Kidney epithelial cell (primary cell): ENCODE results near the gene GAN. TPM values are rescaled to one million over a fixed set of nuclear protein-coding genes. Genes with fewer than 3 reads are reported as not detected.
"Not testable (repeated sequence)": the region's sequence is repeated elsewhere in the genome, so short reads cannot be mapped to it uniquely, and the experiment has no call there.

ENCODE experiments used
- DNase-seq: peaks from one replicate; pipeline ENCODE4 v3.0.0-alpha.2; 2010; ENCODE audit warnings: low read depth
- H3K27me3 ChIP-seq: 2 replicates; pipeline ENCODE4 v1.6.0; 2011; ENCODE audit warnings: low read length; ENCODE audit not compliant: control insufficient read depth, insufficient read depth
- H3K36me3 ChIP-seq: 2 replicates; pipeline ENCODE4 v1.5.1; 2011; ENCODE audit warnings: low read length; ENCODE audit not compliant: control insufficient read depth, insufficient read depth
- H3K4me3 ChIP-seq: 2 replicates; pipeline ENCODE4 v1.5.1; 2011; ENCODE audit warnings: low read depth, mild to moderate bottlenecking, control low read depth, low read length
- CTCF ChIP-seq: IDR thresholded peaks from 2 replicates; pipeline ENCODE4 v1.5.1; 2011; ENCODE audit warnings: mild to moderate bottlenecking, moderate library complexity, low read length, control low read depth, inconsistent platforms; ENCODE audit not compliant: insufficient read depth, poor library complexity, severe bottlenecking
- total RNA-seq: library from RNA; depleted of rRNA; stranded (reverse); fragments of >200 nt; gene quantifications from 2 replicates; pipeline ENCODE4 v1.2.3, GENCODE V29; 2015

GAN gene
- total RNA-seq, 1 donor from 2014 or later, result 9.7 TPM

GRCh38 chr16:81327447-81328196, 12.9 kb downstream of the GAN start:
- Histone ChIP-seq H3K36me3 (no peaks in the 10 kb centered on the region), H3K27me3 (no peaks in the 10 kb centered on the region), H3K4me3 (no peak overlapping the region)
- no peak for DNase-seq
- TF ChIP-seq CTCF, result no peak

- Histone ChIP-seq H3K36me3 (no peaks in the 10 kb centered on the region), H3K4me3 (no peak overlapping the region), H3K27me3 (no peaks in the 10 kb centered on the region)
- DNase-seq, result no peak
- TF ChIP-seq CTCF, result no peak
Observed at GRCh38 chr16:81329947-81330346, 15.2 kb downstream of the GAN start.

GRCh38 chr16:81333356-81333755, 18.6 kb downstream of the GAN start:
- no peak for DNase-seq
- Histone ChIP-seq H3K4me3 (no peak overlapping the region), H3K27me3 (no peaks in the 10 kb centered on the region), H3K36me3 (no peaks in the 10 kb centered on the region)
- TF ChIP-seq CTCF, result no peak

- DNase-seq, result no peak
- no peak for TF ChIP-seq CTCF
- no peak overlapping the region for H3K4me3 ChIP-seq
- no peaks in the 10 kb centered on the region for H3K36me3 ChIP-seq
- no peaks in the 10 kb centered on the region for H3K27me3 ChIP-seq
Observed at GRCh38 chr16:81335669-81336068, 20.9 kb downstream of the GAN start.

GRCh38 chr16:81337097-81337496, 22.3 kb downstream of the GAN start:
- Histone ChIP-seq H3K4me3 (no peak overlapping the region), H3K27me3 (no peaks in the 10 kb centered on the region), H3K36me3 (no peaks in the 10 kb centered on the region)
- DNase-seq, result no peak
- no peak for TF ChIP-seq CTCF

GRCh38 chr16:81345172-81345571, 30.4 kb downstream of the GAN start:
- not testable (repeated sequence) for H3K36me3 ChIP-seq, H3K4me3 ChIP-seq, H3K27me3 ChIP-seq, DNase-seq
